ENCODE results near the gene OOSP1.

The OOSP1 gene

DNA sequence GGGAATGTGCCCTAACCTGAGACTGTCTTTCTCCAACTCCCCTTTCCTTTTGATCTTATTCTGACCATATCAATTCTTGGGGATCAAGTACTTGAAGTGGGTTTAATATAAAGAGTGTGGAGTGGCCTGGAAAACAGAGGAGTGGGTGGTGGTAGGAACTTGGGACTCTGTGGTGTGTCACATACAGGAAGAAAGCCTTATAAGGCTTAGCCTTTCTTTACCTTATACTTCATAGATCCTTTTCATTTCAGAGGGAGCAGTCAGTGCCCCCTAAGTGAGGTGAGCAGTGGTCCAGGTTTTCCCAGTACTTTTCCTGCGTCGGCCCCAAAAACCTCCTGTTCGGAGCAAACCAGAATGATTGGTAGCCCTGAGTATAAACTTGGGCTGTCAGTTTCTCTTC is 486 bp downstream of the OOSP1 start:
- TF ChIP-seq JUND (IDR thresholded peaks at IDR 0.05; ENCODE audit: low read depth) = no peak
- DNase-seq (ENCODE audit: low read depth in 1 of 2, low spot score in 1 of 2) = no peak
- in situ Hi-C loops (cut with HindIII; ENCODE audit: low pct_unique_long_range_greater_than_20kb, low sequenced_read_pairs) = no loop called here

DNA sequence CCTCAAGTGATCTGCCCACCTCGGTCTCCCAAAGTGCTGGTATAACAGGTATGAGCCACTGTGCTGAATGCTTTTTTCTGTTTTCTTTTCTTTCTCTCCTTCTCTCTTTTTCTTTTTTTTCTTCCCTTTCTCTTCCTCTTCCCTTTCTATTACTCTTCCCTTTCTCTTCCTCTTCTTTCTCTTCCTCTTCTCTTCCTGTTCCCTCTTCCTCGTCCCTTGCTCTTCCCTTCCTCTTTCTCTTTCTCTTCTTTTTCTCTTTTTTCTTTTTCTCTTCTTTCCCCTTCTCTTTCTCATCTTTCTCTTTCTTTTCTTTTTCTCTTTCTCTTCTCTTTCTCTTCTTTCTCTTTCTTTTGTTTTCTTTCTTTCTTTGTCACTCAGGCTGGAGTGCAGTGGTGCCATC is 1.2 kb downstream of the OOSP1 start:
- no peak for TF ChIP-seq JUND (IDR thresholded peaks at IDR 0.05; ENCODE audit: low read depth)
- in situ Hi-C loops (cut with HindIII; ENCODE audit: low pct_unique_long_range_greater_than_20kb, low sequenced_read_pairs) = no loop called here
- DNase-seq (ENCODE audit: low read depth in 1 of 2, low spot score in 1 of 2) = no peak

GRCh38 chr11:59941091-59941490 is 2.9 kb downstream of the OOSP1 start:
- DNase-seq (ENCODE audit: low read depth in 1 of 2, low spot score in 1 of 2) = no peak
- TF ChIP-seq JUND (IDR thresholded peaks at IDR 0.05; ENCODE audit: low read depth) = no peak
- in situ Hi-C loops (cut with HindIII; ENCODE audit: low pct_unique_long_range_greater_than_20kb, low sequenced_read_pairs) = no loop called here

- DNase-seq (ENCODE audit: low read depth in 1 of 2, low spot score in 1 of 2) = no peak
- in situ Hi-C loops (cut with HindIII; ENCODE audit: low pct_unique_long_range_greater_than_20kb, low sequenced_read_pairs) = no loop called here
- no peak for TF ChIP-seq JUND (IDR thresholded peaks at IDR 0.05; ENCODE audit: low read depth)
Measured at GRCh38 chr11:59943997-59944714, 5.9 kb downstream of the OOSP1 start.

GRCh38 chr11:59944720-59945119 is 6.5 kb downstream of the OOSP1 start:
- no peak for DNase-seq (ENCODE audit: low read depth in 1 of 2, low spot score in 1 of 2)
- no peak for TF ChIP-seq JUND (IDR thresholded peaks at IDR 0.05; ENCODE audit: low read depth)
- in situ Hi-C loops (cut with HindIII; ENCODE audit: low pct_unique_long_range_greater_than_20kb, low sequenced_read_pairs) = no loop called here

DNA sequence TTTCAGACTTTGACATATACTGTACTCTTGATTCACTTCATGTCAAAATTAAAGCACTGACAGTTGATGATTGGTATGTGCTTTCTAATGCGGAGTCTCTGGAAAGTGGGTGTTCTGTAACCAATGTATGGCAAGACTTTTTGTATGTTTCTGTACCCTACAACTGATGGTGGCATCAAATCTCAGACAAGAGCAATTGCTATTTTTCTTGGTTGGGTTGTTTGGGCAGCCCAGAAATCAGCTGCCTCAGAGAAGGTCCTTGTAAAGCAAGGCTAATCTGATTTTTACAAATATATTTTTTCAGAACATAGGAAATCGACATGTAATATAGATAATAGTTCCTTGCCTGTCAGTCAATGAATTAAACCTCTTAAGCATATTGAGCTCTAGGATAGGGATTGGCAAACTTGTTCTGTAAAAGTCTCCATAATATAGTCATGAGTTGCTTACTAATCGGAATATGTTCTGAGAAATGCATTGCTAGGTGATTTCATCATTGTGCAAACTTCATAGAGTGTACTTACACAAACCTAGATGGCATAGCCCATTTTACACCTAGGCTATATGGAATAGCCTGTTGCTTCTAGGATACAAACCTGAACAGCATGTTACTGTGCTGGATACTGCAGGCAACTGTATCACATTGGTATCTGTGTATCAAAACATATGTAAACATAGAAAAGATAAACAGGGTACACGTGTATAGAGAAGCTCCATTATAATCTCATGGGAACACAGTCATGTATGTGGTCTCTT is 15.4 kb downstream of the OOSP1 start:
- in situ Hi-C loops (cut with HindIII; ENCODE audit: low pct_unique_long_range_greater_than_20kb, low sequenced_read_pairs) = no loop called here
- DNase-seq (ENCODE audit: low read depth in 1 of 2, low spot score in 1 of 2) = peak in 1 of 2 experiments; percentile 35
- TF ChIP-seq JUND (IDR thresholded peaks at IDR 0.05; ENCODE audit: low read depth) = no peak

GRCh38 chr11:59954219-59954847 is 16.1 kb downstream of the OOSP1 start:
- no peak for DNase-seq (ENCODE audit: low read depth in 1 of 2, low spot score in 1 of 2)
- in situ Hi-C loops (cut with HindIII; ENCODE audit: low pct_unique_long_range_greater_than_20kb, low sequenced_read_pairs) = no loop called here
- no peak for TF ChIP-seq JUND (IDR thresholded peaks at IDR 0.05; ENCODE audit: low read depth)

DNA sequence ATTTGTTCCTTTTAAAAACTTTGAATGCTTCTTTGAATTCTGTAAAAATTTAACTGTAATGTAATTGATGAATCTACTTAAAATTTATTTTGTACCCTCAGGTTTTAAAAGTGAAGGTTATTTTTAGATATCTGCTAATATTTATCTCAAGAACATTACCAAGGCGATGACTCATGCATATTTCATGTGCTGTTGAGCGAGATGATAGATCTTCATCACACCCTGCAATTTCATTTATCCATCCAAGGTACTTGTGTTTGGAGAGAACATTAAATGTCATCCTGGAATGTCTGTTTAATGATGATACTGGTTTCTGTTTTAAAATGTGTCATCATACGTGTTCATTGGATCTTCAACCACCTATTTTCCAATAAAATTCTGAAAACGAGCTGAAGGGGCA is 18.9 kb downstream of the OOSP1 start:
- in situ Hi-C loops (cut with HindIII; ENCODE audit: low pct_unique_long_range_greater_than_20kb, low sequenced_read_pairs) = no loop called here
- DNase-seq (ENCODE audit: low read depth in 1 of 2, low spot score in 1 of 2) = no peak
- TF ChIP-seq JUND (IDR thresholded peaks at IDR 0.05; ENCODE audit: low read depth) = no peak

- no peak for DNase-seq (ENCODE audit: low read depth in 1 of 2, low spot score in 1 of 2)
- in situ Hi-C loops (cut with HindIII; ENCODE audit: low pct_unique_long_range_greater_than_20kb, low sequenced_read_pairs) = no loop called here
- no peak for TF ChIP-seq JUND (IDR thresholded peaks at IDR 0.05; ENCODE audit: low read depth)
Measured at GRCh38 chr11:59960502-59961381, 22.5 kb downstream of the OOSP1 start.

GRCh38 chr11:59962107-59962482 is 23.9 kb downstream of the OOSP1 start:
- in situ Hi-C loops (cut with HindIII; ENCODE audit: low pct_unique_long_range_greater_than_20kb, low sequenced_read_pairs) = no loop called here
- no peak for TF ChIP-seq JUND (IDR thresholded peaks at IDR 0.05; ENCODE audit: low read depth)
- DNase-seq (ENCODE audit: low read depth in 1 of 2, low spot score in 1 of 2) = no peak

DNA sequence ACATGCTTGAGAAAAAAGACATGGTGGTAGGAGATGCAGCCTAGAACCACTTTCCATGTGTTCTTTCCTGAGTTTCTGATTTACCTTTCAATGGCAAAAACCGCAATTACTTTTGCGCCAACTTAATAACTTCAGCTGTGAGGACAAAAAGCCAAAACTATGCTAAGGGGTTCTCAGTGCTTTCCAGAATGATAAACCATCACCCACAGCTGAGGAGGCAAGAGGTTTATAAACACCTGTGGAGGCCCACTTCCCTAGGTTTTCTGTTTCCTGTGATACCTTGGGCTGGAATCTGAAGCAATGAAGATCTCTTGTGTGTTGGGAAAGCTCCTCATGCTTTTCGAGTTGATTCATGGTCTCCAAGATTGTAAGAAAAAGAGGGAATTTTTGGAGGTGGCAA is 25.5 kb downstream of the OOSP1 start, which contains the start of gene OOSP4A:
TSS of gene OOSP4A (plus strand) at position 301 of the 400 bp plus-strand sequence. CDS start at position 301, 0 bp downstream.
- no peak for TF ChIP-seq JUND (IDR thresholded peaks at IDR 0.05; ENCODE audit: low read depth)
- DNase-seq (ENCODE audit: low read depth in 1 of 2, low spot score in 1 of 2) = no peak
- in situ Hi-C loops (cut with HindIII; ENCODE audit: low pct_unique_long_range_greater_than_20kb, low sequenced_read_pairs) = no loop called here

- in situ Hi-C loops (cut with HindIII; ENCODE audit: low pct_unique_long_range_greater_than_20kb, low sequenced_read_pairs) = no loop called here
- no peak for TF ChIP-seq JUND (IDR thresholded peaks at IDR 0.05; ENCODE audit: low read depth)
Measured at GRCh38 chr11:59965424-59965823, 27.2 kb downstream of the OOSP1 start.

More at GRCh38 chr11:59965424-59965823, 27.2 kb downstream of the OOSP1 start:
- DNase-seq (ENCODE audit: low read depth in 1 of 2, low spot score in 1 of 2) = no peak

All from T47D (cell line).